ENCODE measurements around the gene CFAP210.
"Not testable (repeated sequence)": the region's sequence is repeated elsewhere in the genome, so short reads cannot be mapped to it uniquely, and the experiment has no call there.

GRCh38 chr2:169687943-169688342 is 6.3 kb downstream of the CFAP210 start:
- TF ChIP-seq, protein P1, sequence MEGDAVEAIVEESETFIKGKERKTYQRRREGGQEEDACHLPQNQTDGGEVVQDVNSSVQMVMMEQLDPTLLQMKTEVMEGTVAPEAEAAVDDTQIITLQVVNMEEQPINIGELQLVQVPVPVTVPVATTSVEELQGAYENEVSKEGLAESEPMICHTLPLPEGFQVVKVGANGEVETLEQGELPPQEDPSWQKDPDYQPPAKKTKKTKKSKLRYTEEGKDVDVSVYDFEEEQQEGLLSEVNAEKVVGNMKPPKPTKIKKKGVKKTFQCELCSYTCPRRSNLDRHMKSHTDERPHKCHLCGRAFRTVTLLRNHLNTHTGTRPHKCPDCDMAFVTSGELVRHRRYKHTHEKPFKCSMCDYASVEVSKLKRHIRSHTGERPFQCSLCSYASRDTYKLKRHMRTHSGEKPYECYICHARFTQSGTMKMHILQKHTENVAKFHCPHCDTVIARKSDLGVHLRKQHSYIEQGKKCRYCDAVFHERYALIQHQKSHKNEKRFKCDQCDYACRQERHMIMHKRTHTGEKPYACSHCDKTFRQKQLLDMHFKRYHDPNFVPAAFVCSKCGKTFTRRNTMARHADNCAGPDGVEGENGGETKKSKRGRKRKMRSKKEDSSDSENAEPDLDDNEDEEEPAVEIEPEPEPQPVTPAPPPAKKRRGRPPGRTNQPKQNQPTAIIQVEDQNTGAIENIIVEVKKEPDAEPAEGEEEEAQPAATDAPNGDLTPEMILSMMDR (IDR thresholded peaks at IDR 0.05 in 2 of 3, conservative IDR thresholded peaks at IDR 0.05 in 1 of 3; ENCODE audit: control insufficient read depth in 2 of 3, extremely low read depth in 1 of 3, insufficient read depth in 1 of 3, low read depth in 3 of 3, low read length in 3 of 3), result not testable (repeated sequence)
- TF ChIP-seq RELA (IDR thresholded peaks at IDR 0.05; ENCODE audit: borderline replicate concordance, partially characterized antibody); SREBF2 (IDR thresholded peaks at IDR 0.05; ENCODE audit: low read length); POLR2AphosphoS5 (IDR thresholded peaks at IDR 0.05; ENCODE audit: low read length); TAF1 (IDR thresholded peaks at IDR 0.05; ENCODE audit: borderline replicate concordance, low read depth, low read length); POLR2A (IDR thresholded peaks at IDR 0.05; ENCODE audit: low read depth, low read length); NR2C2 (IDR thresholded peaks at IDR 0.05; ENCODE audit: borderline replicate concordance, control insufficient read depth, insufficient read length, low read depth); NRF1 (conservative IDR thresholded peaks at IDR 0.05; ENCODE audit: low read depth, low read length); ZSCAN29 (IDR thresholded peaks at IDR 0.05); PAX8 (IDR thresholded peaks at IDR 0.05): not testable (repeated sequence)

Data from GM12878 (cell line).